Stimulated activated CD4-positive, alpha-beta T cell treated with anti-CD3 and anti-CD28 coated beads, Interleukin-4, amount 100 ng/mL, for 4 hours (primary cell): ENCODE results near the gene POTEB2.
"Not testable (repeated sequence)": the region's sequence is repeated elsewhere in the genome, so short reads cannot be mapped to it uniquely, and the experiment has no call there.

ENCODE experiments used
- DNase-seq, 2 experiments: peaks; one replicate each; pipeline ENCODE4 v3.0.0-alpha.2; 2020

The POTEB2 gene

DNA sequence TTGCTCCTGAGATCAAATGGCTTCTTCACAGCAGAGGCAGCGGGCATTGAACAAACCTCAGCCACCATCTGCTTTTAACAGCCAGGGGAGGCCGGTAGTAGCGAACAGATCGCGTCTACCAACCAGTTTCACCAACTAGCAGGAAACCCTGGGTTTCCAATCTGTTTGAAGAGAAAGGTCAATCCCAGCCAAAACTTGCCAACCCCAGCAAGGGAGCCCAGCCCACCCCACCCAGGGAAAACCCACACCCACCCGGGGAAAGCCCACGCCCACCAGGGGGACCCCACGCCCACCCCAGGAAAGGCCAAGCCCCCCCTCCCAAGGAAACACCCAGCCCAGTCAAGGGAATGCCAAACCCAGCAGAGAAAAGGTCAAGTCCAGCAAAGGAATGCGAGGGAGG lies at the start of gene POTEB2:
POTEB2 (minus strand) TSS at position 101 of the 400 bp plus-strand sequence; CDS start at position 68, 33 bp downstream.
- not testable (repeated sequence) for DNase-seq

- not testable (repeated sequence) for DNase-seq
Measured at GRCh38 chr15:20879916-20880315, 13.8 kb upstream of the POTEB2 start.

- not testable (repeated sequence) for DNase-seq
Measured at GRCh38 chr15:20878464-20878863, 12.3 kb upstream of the POTEB2 start.

GRCh38 chr15:20877819-20878218 lies 11.7 kb upstream of the POTEB2 start:
- DNase-seq: not testable (repeated sequence)
